Endometrial microvascular endothelial cells (primary cell): ENCODE measurements around the gene RNF14. TPM values are rescaled to one million over a fixed set of nuclear protein-coding genes. Genes with fewer than 3 reads are reported as not detected.

ENCODE experiments used
- in situ Hi-C: cut with HindIII; loops from 2 replicates; pipeline ENCODE4 v1.10.0; 2017; ENCODE audit warnings: low sequenced_read_pairs, low pct_unique_long_range_greater_than_20kb; ENCODE audit errors: inconsistent ontology term
- total RNA-seq: library from RNA; depleted of rRNA; stranded (reverse); fragments of >200 nt; gene quantifications from one replicate; pipeline ENCODE4 v1.2.3, GENCODE V29; 2015; ENCODE audit errors: inconsistent ontology term

The RNF14 gene
- total RNA-seq, 1 donor from 2014 or later: 56.1 TPM

DNA sequence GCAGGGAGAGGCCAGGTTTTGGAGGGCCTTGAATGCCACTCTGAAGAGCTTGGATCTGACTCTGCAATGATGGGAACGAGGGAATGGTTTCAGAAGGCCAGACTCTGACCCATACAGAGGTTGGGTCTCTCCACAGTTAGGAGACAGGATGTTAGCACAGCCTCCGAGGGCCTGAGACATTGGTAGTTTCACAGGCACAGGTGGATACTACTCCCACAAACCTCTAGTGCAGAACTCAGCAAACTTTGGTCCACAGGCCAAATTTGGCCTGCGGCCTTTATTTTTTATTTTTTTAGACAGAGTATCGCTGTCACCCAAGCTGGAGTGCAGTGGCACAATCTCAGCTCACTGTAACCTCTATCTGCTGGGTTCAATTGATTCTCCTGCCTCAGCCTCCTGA, 41.0 kb downstream of the RNF14 start:
- in situ Hi-C loops: loop anchor here (25.0 kb wide), 1 partner anchor 127 kb away; no protein-coding TSS in a partner anchor

DNA sequence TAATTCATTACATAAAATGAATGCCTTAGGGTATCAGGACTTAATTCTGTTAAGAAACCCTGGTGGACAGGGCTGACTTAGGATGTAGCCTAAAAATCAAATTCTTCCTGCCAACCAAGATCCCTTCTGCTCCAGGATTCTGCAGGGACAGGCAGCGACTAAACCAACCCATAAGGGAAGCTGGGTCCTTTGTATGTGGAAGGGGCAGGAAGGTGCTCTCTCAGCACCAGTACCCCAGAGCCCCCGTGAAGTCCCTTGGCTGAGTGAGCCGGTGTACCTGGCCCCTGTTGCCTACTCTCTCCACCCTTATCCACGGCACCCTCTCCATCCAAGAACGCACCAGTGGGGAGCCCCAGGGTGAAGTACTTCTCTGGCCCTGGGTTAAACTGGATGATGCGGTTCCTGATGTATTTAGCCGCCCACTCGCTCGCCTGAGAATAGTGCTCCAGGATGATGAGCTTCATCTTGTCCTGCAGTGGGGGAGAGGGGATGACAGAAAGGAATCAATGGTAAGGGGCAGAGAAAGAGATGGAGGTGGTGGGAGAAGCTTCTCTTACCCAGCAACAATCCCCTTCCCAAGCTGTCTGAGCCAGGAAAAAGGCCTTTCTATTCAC, 42.8 kb downstream of the RNF14 start:
- in situ Hi-C loops: loop anchor here (25.0 kb wide), 1 partner anchor 126 kb away; no protein-coding TSS in a partner anchor

DNA sequence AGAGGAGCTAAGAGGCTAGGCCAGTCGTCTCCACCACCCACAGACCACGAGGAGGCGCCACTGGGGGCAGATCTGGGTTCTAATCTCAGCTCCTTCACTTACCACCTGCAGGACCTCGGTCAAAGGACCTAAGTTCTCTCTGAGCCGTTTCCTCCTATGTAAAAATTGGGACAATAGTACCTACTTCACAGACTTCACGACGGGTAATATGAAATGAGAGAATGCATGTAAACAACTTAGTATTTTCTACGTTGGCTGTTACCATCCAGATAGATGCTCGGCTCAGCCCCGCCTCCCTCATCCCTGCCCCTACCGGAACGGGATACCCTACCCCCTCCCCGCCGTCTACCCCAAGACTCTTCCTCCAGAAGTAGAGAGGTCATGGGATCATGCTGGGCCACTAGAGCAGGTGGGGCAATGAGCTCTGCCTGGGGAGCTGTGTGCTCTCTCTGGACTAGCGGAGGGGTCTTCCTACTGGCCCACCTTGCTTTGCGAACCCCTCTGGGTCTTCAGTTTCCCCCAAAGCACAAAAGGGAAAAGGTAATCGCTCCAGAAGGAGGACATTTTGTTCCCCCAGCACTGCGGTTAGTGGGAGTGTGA, 43.4 kb downstream of the RNF14 start:
- in situ Hi-C loops: loop anchor here (25.0 kb wide), 1 partner anchor 125 kb away; no protein-coding TSS in a partner anchor

GRCh38 chr5:142012792-142013388, 44.0 kb downstream of the RNF14 start, which contains the start of gene GNPDA1:
TSS of gene GNPDA1 (minus strand) at chr5:142013027. CDS start at chr5:142012035, 992 bp downstream.
- in situ Hi-C loops: loop anchor here (25.0 kb wide), 1 partner anchor 124 kb away; no protein-coding TSS in a partner anchor

GRCh38 chr5:142013734-142014521, 45.0 kb downstream of the RNF14 start:
- in situ Hi-C loops: loop anchor here (25.0 kb wide), 1 partner anchor 123 kb away; no protein-coding TSS in a partner anchor

- in situ Hi-C loops: loop anchor here (25.0 kb wide), 1 partner anchor 122 kb away; no protein-coding TSS in a partner anchor
Observed at GRCh38 chr5:142014911-142015584, 46.1 kb downstream of the RNF14 start.

DNA sequence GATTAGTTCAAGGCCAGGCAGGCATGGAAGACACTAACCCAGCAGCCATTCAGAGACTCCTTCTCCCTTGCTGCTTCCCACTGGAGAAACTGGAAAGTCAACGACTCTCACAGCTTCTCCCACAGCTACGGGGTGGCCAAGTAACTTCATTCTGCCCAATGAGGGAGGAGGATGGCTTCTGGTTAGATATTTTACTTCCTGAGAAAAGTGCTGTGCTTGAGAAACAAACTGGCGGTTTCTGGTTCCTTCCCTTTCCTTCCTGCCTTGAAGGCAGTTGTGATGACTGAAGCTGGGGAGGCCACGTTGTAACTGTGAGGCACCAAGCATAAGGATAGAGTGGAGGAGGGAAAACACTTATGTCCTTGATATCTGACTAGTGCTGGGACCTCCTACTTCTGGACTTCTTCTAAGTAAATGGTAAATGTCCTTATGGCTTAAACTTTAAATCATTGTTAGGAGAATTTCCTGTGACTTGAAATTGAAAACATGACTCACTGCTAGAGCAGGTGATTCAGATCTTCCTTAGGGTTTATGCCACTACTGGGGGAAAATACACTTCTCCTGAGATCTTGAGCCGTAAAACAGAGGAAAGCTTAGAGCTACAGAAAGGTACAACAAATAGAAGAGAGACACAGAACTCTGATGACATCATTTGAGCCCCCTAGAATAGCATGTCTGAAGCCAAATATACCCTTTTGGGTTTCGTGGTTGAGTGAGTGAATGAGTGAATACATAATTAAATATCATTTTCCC, 47.1 kb downstream of the RNF14 start:
- in situ Hi-C loops: loop anchor here (25.0 kb wide), 1 partner anchor 121 kb away; no protein-coding TSS in a partner anchor

GRCh38 chr5:142016556-142016955, 47.7 kb downstream of the RNF14 start:
- in situ Hi-C loops: loop anchor here (25.0 kb wide), 1 partner anchor 121 kb away; no protein-coding TSS in a partner anchor

DNA sequence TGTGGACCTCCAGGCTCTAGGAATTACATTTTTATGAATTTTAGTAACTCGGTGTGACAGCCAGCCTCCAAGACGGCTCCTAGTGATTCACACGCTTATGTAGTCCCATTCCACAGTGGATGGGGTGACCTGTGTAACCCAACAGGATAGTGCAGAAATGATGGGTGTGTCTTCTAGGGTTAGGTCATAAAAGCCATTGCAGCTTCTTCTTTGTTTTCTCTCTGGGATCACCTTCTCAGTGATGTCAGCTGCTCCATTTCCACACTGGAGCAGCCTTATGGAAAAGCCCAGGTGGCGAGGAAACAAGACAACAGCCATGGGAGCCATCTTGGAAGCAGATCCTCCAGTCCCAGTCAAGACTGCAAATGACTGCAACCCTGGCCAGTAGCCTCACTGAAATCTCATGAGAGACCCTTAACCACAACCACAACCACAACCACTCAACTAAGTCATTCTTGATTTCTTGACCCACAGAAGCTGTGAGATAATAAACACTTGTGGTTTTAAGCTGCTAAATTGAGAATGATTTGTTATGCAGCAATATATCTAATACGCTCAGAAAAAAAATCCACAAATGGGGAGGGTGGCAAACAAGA, 49.0 kb downstream of the RNF14 start:
- in situ Hi-C loops: loop anchor here (25.0 kb wide), 1 partner anchor 119 kb away; no protein-coding TSS in a partner anchor

DNA sequence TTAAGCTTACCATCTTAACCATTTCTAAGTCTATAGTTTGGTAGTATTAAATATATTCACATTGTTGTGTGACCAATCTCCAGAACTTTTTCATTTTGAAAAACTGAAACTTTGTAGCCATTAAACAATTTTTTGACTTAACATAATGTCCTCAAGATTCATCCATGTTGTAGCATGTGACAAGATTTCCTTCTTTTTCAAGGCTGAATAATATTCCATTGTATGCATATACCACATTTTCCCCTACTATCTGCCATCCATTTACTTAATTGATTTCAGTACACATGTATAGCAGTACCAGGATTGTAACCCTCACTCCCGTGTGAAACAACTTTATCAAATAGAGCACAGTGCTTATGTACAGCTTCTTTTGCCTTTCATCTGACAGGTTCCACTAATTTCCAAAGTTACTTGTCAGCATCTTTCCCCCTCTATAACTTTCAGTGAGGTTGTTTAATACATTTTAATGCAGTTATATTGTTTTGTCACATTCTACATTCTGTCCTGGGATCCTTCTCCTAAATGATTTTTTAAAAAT, 51.3 kb downstream of the RNF14 start:
- in situ Hi-C loops: loop anchor here (25.0 kb wide), 1 partner anchor 117 kb away; no protein-coding TSS in a partner anchor

DNA sequence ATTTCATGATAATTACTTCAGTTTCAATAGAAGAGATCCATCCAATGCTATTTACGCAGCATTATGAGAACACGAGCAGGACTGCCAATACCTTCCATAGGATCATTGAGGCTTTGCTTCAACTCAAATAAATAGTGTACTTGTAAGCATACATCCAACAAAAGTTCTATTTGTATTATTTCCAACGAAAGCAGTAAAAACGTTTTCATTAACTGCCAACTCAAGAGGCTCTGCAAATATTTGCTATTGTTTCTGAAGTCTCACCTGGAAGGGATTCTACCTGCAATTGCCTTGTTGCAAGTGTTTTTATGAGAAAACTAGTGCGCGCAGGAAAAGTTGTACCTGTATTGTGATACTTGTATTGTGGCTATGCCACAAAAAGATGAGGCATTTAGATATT, 54.9 kb downstream of the RNF14 start:
- in situ Hi-C loops: loop anchor here (25.0 kb wide), 1 partner anchor 113 kb away; no protein-coding TSS in a partner anchor

GRCh38 chr5:142024771-142025304, 55.9 kb downstream of the RNF14 start:
- in situ Hi-C loops: loop anchor here (25.0 kb wide), 1 partner anchor 112 kb away; no protein-coding TSS in a partner anchor

- in situ Hi-C loops: no loop called here
Observed at GRCh38 chr5:142025637-142026036, 56.7 kb downstream of the RNF14 start.

- in situ Hi-C loops: no loop called here
Observed at GRCh38 chr5:142032150-142032549, 63.2 kb downstream of the RNF14 start.

DNA sequence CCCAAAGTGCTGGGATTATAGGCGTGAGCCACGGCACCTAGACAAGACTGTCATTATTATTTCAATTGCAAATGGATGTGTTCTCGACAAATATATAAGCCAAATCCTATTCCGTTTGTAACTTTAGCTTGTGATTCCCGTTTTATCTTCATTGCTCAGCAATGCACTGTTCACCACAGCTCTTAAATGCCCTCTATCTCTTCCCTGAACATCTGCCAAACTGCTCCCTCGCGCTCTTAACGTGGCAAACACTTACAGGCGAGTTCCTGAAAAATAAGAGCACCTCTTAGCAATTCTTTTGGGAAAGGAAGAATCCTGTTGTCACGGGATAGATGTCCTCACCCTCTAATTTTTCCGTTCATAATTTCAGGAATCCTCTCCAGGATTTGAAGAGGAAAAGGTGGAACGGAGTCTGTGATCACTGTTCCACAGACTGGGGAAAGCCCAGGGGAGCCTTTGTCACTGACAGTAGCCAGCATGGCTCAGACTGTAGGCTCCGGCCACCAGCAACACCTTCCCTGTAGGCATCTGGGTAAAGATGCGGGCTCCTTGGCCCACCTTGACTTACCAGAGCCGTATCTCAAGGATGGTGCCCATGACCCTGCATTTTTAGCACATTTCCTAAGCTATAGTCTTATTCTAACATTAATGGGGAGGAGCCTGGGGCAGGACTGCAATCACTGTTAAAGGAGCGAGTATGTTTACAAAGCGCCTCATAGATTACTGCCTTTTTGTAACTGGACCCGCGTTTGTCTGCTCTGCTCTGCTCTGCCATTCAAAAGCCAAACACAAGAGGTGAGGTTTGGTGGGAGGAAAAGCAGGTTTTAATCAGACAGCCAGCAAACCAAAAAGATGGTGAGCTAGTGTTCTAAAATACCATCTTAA, 64.1 kb downstream of the RNF14 start:
- in situ Hi-C loops: no loop called here
